Stimulated activated CD4-positive, alpha-beta T cell treated with anti-CD3 and anti-CD28 coated beads, Interleukin-4, amount 100 ng/mL, for 48 hours (primary cell): Measurements from ENCODE around the gene HEPACAM.

Experiments
- DNase-seq, 2 donors: peaks; one replicate each; pipeline ENCODE4 v3.0.0-alpha.2; 2020; ENCODE audit warnings: low read depth in 2 of 2

HEPACAM gene

DNA sequence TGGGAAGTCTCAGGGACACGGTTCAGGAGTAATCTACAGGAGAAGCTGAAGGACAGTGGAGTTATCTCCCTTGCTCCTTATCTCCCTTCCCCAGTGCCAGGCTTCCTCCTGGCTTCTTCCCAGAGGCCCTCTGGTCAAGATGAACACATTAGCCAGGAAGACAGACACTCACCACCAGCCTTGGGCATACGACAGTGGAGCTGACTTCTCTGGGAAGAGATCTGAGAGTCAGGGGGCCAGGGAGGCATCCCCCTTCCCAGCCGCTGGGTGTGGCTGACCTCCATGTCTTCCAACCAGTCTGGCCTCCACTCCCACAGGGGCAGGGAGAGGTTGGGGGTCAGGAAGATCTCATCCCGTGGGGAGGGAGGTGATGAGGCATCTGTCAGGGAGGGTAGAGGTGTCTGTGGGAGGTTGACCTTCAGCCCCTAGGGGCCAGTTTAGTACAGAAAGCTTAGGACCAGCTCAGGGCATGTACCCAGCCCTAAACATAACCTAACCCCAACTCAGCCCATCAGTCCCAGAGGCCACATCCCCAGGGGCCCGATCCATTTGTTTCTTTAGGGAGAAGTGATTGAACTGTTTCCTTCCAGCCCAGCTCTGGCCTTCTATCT lies 50.9 kb downstream of the HEPACAM start:
- no peak for DNase-seq

DNA sequence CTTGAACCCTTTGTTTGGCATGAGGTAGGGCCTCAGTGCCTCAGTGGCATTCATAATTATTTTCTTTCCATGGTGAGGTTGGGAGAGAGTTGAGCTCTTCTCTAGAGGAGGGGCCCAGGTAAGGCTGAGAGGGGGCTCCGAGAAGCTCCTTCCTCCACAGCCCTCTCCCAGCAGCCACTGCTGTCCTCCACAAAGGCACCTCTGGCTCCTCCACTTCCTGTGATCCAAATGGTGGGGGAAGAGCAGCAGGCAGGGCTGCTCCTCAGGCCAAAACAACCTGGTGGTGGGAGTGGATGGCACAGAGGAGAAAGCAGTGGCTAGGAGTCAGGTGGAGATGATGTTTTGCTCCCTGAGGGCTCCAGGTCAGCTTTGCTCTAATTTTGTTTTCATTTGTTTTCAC lies 51.5 kb downstream of the HEPACAM start:
- DNase-seq: no peak

DNA sequence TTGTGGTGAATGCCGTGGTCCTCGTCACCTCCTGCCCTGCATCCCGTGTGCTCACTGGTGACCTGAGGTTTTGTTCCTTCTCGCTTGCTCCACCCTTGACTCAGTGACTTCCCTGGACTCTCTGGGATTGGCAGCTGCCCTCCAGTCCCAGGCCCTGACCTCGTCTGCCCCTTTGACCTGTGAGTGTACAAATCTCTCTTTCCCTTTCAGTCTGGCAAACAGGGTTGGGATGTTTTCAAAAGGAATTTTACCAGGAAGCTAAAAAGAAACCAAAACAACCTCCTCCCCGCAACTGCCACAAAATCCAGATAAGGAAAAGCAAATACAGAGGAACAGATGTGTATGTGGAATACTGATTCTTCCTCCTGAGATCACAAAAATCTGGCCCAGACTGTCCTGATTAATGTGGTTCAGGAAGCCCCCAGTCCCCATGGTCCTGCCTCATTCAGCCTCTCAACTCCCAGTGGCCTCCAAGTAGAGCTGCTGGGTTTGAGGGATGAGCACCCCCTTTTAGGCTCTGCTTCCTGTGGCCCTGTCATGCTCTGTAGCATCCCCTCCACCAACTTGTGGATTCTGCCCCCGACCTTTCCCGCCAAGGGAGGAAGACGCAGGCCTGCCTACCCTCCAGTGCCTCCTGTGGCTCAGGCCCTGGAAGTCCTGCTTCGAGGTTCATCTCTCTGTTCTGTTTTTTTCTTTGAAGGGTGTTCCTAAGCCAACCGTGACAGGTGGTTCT lies 53.3 kb downstream of the HEPACAM start:
- no peak for DNase-seq

DNA sequence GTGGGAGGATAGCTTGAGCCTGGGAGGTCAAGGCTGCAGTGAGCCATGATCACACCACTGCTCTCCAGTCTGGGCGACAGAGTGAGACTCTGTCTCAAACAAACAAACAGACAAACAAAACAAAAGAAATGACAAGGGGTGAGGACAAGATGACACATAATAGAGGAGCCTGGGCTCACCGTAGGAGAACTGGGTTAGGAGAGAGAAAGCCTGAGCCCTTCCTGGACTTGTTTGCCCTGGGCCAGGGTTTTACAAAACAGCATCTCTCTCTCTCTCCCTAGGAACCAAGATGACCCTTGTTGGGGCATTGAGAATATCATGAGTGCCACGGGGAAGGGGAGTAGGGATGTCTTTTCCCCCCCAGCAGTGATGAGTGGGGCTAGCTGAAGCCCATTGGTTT lies 54.9 kb downstream of the HEPACAM start:
- DNase-seq: no peak

DNA sequence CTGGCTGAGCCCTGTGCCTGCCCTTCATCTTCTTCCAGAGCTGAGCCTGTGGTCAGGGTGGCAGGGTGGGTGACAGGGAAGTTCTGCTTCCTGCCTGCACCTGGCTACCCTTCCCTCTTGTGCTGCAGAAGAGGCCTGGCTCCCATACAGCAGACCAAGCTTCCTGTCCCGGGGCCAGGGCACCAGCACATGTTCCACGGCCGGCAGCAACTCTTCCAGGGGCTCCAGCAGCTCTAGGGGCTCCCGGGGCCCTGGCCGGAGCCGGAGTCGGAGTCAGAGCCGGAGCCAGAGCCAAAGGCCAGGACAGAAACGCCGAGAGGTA lies 55.6 kb downstream of the HEPACAM start:
- no peak for DNase-seq

DNA sequence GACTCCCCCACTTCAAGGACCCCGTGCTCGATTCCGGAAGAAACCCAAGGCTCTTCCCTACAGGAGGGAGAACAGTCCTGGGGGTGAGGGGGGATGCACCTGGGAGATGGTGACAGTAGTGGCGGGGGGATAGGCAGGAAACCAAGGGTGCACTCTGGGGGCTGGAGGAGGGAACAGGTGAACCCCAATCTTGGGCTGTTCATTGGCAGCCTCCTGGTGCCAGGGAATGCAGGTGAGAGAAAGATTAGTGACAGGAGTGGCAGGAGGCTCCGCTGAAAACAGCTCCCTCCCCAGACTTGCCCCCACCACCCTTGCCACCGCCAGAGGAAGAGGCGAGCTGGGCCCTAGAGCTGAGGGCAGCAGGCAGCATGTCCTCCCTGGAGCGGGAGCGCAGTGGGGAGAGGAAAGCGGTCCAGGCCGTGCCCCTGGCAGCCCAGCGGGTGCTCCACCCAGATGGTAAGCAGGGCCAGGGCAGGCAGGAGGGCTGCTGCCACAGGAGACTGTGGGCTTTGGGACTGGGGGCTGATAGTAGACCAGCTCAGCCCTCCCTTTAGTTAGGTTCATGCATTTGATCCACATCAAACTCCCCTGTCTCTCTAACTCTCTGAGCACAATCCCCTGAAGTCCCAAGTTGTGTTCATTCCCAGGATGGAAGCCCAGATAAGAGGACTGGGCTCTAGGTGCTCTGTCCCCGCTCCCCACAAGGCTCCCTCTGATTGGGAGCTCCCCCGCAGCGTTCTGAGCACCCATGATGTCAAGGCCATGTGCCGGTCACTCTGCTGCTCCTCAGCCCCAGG lies 56.2 kb downstream of the HEPACAM start:
- no peak for DNase-seq

DNA sequence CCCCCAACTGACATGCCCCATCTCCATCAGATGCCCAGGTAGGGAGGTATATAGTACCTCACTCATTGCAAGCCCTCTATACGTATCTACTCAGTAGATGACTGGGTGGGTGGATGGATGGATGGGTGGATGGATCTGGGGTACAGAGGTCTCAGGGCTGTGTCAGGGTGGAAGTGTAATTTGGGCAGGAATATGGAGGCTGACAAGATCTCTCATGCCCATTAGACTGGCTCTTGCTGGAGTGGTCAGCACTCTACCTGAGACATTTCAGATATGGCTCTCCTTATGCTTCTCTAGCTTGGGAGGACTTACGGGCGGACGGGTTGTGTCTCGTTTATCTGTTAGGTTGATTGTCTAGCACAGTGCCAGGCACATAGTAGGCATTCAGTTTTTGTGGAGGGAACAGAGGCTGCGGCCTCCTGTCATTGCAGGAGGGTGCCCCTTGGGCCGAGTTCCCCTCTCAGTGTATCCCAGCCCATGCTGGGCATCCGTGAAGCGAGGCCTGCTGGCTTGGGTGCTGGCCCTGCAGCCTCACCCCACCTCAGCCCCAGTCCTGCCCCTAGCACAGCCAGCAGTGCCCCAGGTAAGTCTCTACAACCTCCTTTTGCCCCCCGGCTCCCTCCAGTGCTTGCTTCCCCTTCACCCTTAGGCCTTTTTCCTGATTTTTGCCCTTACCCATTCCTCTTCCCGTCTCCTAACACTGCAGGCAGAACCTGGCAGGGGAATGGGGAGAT lies 56.9 kb downstream of the HEPACAM start:
- DNase-seq: no peak

DNA sequence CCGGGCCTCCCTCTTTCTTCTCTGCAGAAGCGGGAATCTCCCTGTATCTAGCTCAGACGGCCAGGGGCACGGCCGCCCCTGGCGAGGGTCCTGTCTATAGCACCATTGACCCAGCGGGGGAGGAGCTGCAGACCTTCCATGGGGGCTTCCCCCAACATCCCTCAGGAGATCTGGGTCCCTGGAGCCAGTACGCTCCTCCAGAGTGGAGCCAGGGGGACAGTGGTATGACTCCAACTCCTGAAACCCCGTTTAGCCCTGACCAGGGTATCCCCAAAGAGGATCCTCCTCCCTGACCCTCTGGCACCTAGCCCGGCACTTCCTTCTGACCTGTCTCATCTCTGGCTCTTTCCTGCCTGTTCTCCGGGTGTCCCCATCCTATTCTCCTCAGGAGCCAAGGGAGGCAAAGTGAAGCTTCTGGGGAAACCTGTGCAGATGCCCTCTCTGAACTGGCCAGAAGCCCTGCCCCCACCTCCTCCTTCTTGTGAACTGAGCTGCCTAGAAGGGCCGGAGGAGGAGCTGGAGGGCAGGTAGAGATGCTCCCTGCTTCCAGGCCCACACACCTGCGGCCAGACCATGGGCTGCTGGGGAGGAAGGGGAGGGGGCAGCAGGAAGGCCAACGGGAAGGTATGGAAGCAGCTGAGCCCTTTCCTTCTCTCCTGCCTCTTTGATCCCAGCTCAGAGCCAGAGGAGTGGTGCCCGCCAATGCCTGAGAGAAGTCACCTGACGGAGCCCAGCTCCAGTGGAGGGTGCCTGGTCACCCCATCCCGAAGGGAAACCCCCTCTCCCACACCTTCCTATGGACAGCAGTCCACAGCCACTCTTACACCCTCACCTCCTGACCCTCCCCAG lies 57.7 kb downstream of the HEPACAM start:
- no peak for DNase-seq

DNA sequence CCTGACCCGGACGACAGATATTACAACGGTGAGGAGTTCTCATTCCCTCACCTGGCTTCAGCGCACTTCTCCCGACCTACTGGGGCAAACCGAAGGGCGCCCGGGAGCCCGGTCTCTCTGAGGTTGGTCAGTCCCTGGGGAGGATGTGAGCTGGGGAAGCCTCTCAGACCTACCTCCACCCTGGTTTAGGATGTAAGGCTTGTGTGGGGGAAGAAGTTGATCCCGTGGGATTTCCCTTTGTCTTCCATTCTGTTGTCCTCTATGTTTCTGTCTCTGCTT lies 58.3 kb downstream of the HEPACAM start:
- no peak for DNase-seq

DNA sequence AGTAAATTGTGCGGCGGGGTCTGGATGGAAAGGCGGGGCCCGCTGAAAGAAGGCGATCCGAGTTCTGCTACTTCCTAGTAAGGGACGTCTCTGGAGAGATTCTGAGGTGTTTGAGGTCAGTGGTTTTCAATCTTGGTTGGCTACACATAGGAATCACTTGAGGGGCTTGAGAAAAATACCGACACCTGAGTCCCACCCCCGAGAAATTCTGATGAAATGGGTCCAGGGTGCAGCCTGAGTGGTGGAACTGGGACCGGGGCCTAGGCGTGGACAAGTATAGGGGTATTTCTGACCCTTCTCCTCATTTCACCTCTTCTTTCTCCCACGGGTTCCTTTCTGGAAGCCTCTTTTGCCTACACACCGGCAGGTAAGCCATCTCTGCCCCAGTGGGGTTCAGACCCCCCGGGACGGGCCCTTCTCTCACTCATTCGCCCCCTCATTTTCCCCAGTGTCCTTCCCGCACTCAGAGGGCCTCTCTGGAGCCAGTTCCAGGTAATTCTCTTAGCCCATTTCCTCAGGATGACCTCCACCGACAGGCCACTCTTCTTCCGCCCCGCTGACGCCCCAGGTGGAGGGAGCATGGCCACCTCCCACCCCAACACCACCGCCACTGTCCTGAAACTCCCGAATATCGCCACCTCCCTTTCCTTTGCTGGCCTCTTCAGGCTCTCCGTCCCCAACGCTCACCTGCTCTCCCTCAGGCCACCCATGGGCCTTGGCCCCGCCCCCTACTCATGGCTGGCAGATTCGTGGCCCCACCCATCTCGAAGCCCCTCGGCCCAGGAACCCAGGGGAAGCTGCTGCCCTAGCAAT lies 58.8 kb downstream of the HEPACAM start:
- no peak for DNase-seq

DNA sequence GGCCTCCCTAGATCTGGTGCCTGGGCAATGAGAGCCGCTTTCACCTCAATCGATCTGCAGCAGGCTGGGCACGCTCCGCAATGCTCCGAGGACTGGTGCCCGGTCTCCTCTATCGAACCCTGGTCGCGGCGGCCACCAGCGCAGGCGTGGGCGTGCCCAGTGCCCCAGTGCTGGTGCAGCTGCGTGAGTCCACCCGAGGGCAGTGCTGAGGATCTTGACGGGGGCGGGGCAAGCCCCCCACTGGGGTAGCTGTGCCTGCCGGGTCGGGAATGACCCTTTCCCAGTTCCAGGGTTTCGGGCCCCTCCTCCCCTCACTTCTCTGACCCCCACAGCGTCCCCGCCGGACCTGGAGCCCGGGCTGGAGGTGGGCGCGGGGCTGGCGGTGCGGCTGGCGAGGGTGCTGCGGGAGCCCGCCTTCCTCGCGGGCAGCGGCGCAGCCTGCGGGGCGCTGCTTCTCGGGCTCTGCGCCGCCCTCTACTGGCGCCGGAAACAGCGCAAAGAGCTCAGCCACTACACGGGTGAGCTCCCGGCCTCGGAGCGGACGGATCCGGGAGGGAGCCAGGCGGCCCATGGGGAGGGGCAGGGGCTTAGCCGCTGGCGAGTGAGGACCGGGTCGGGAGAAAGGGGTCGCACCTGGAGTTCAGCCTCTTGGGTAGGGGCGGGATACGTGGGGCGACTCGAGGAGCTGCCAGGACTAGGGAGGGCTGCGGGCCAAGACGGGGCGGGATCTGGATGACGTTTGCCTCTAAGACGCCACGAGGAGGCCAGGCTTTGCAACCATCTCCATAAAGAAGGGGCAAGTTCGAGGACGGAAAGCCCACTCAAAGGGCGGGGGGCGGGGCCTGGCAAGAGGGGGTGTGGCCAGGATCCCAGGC lies 59.7 kb downstream of the HEPACAM start:
- DNase-seq: peak; percentile 66 to 71

DNA sequence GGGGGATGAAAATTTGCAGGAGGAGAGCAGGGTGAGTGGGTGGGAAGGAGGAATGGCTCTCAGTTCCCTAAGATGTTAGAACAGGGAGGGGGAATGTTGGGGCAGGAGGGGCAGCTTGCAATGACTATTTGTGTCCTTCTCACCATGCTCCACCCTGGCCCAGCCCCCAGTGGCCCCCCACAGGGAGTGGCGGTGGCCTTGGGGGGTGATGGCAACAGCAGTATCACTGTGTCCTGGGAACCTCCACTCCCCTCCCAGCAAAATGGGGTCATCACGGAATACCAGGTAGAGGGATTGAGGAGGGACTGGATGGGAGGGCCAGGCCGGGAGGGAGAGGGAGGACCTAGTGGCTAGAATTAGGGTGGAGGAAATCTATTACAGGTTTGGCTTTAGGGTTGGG lies 60.4 kb downstream of the HEPACAM start:
- no peak for DNase-seq

DNA sequence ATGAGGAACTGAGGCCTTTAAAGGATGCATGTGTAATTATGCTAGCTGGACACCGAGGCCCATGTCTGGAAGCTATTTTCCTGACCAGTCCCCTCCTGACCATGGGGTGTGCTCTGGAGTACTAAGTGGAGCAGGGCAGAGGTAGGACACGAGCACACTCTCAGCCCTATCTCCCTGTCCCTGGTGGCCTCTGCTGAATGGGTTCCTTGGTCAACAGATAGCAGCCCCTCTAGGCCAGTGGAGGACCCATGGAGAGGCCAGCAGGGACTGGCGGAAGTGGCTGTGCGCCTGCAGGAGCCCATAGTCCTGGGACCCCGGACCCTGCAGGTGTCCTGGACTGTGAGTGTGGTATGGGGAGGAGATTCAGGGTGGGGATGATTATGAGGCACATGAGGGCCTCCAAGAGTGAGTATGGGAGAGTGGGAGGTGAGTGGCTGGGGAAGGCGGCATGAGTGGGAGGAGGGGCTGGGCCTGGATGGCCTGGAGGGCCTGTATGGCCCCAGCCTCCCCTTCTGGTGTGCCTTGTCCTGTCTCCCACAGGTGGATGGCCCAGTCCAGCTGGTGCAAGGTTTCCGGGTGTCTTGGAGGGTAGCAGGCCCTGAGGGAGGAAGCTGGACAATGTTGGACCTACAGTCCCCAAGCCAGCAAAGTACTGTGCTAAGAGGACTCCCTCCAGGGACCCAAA lies 61.1 kb downstream of the HEPACAM start:
- DNase-seq: no peak

DNA sequence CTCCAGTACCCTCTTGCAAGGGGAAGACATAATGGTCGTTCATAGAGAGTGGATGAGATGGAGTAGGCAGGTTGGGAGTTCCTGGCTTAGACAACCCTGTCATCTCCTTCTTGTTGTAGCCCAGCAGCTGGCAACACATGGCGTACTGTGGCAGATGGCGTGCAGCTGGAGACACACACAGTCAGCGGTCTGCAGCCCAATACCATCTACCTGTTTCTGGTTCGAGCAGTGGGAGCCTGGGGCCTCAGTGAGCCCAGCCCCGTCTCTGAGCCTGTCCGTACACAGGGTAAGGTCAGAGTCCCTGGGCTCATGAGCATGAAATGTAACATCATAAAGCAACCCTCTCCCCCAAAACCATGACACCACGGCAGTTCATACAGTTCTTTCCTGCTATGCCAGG lies 61.9 kb downstream of the HEPACAM start:
- no peak for DNase-seq

DNA sequence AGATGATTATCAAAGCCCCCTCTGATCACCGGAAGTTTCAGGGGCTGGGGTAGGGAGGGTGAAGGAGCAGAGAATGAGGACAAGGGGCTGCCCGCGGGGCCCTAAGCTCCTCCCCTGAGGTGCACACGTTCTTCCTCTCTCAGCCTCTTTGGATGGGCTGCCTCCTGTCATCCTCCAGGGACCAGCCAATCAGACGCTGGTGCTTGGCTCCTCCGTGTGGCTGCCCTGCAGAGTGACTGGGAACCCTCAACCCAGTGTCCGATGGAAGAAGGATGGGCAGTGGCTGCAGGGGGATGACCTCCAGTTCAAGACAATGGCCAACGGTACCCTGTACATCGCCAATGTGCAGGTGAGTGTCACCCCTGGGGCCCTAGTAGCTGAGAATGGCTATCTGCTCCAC lies 63.1 kb downstream of the HEPACAM start:
- DNase-seq: no peak

DNA sequence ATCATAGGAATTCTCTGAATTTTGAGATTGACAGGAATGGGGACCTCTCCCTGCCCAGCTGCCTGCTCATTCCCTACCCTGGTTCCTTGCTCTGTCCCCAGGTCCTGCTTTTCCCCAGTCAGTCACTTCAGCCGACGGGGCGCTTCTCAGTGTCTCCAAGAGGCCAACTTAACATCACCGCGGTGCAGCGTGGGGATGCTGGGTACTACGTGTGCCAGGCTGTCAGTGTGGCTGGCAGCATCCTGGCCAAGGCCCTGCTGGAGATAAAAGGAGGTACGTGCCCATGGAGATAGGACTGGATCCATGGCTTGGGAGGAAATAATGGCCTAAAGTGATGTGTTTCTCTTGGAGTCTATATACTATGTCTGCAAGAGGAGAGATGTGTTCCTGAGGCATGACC lies 63.6 kb downstream of the HEPACAM start:
- DNase-seq: no peak

DNA sequence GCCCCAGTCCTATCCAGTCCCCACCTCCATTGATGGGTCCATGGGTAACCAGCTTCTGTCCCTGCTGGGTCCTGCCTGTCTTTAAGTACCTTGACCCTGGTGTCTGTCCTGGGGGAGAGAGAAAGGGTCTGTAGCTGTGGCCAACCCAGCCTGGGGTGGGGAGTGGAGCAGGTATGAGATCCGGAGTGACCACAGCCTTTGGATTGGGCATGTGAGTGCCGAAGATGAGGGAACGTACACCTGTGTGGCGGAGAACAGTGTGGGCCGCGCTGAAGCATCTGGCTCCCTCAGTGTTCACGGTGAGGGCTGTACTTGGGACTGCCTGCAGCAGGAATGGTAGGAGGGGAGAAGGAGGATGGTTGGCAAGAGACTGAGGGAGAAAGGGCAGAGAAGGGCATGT lies 65.4 kb downstream of the HEPACAM start:
- DNase-seq: no peak

DNA sequence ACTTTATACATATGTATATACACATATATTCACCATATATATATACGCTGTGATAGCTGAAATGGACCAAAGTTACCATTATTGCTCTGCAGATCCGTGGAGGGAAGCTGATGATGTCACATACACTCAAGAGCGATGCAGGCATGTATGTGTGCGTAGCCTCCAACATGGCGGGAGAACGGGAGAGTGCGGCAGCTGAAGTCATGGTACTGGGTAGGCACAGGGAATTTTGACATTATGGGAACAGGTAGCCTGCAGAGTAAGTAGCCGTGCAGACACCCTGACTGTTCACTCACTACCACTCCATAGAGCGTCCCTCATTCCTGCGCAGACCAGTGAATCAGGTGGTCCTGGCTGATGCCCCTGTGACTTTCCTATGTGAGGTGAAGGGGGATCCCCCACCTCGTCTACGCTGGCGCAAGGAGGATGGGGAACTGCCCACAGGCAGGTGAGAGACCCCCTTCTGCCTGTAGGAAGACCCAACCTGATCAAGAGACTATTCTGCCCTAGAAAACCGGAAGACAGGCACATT lies 65.9 kb downstream of the HEPACAM start:
- DNase-seq: no peak

DNA sequence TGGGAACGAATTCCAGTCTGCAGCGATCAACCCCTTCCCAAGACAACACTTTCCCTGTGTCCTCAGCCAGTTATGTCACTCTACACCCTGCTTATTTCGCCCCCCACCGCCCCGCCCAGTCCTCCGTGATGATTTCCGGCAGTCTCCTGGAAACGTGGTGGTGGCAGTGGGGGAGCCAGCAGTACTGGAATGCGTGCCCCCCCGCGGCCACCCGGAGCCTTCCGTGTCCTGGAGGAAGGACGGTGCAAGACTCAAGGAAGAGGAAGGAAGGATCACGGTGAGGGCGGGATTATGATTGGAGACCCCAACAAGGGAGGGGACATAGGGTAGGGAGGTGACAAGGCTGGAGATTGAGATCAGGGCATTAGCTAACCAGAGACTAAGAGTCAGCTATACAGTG lies 66.5 kb downstream of the HEPACAM start:
- no peak for DNase-seq
